Heart right ventricle (tissue), 16 donors: ENCODE measurements around the gene CACNA2D2. TPM values are rescaled to one million over a fixed set of nuclear protein-coding genes. Genes with fewer than 3 reads are reported as not detected.

Source experiments
- ATAC-seq, 8 donors: fragments of 200-7000 bp; cut with Tn5 transposase; one replicate each; pipeline ENCODE4 v1.9.1; 2020; ENCODE audit warnings: mild to moderate bottlenecking in 8 of 8, moderate library complexity in 8 of 8, moderate number of reproducible peaks in 1 of 8
- DNase-seq, 2 donors: peaks; one replicate each; pipeline ENCODE4 v3.0.0-alpha.2; 2020
- H3K27ac ChIP-seq, 10 donors: fragments of 200-600 bp; sonication (generic) in 2 of 10; one replicate each; pipeline versions ENCODE4 v1.5.0 to v1.8.0; 2020 to 2022; ENCODE audit warnings: mild to moderate bottlenecking in 3 of 10
- H3K27me3 ChIP-seq, 7 donors: fragments of 200-600 bp; one replicate each; pipeline ENCODE4 v1.8.0; 2021 to 2022; ENCODE audit warnings: mild to moderate bottlenecking in 2 of 7
- H3K36me3 ChIP-seq, 9 donors: fragments of 200-600 bp; sonication (generic) in 1 of 9; one replicate each; pipeline versions ENCODE4 v1.5.0 to v1.8.0; 2020 to 2022; ENCODE audit warnings: mild to moderate bottlenecking in 2 of 9
- H3K4me1 ChIP-seq, 9 donors: fragments of 200-600 bp; sonication (generic) in 1 of 9; one replicate each; pipeline versions ENCODE4 v1.5.0 to v1.8.0; 2020 to 2022; ENCODE audit warnings: mild to moderate bottlenecking in 4 of 9
- H3K4me3 ChIP-seq, 10 donors: fragments of 200-600 bp; sonication (generic) in 2 of 10; one replicate each; pipeline versions ENCODE4 v1.5.0 to v1.8.0; 2020 to 2022; ENCODE audit warnings: mild to moderate bottlenecking in 7 of 10, moderate library complexity in 2 of 10
- H3K9me3 ChIP-seq, 11 donors: fragments of 200-600 bp in 10 of 11; sonication (generic) in 2 of 11; one replicate each; pipeline versions ENCODE4 v1.5.0 to v1.8.0; 2013 to 2022; ENCODE audit warnings: mild to moderate bottlenecking in 2 of 11, control low read depth in 1 of 11, moderate library complexity in 1 of 11
- CTCF ChIP-seq, 9 donors: fragments of 200-600 bp; sonication (generic) in 2 of 9; IDR thresholded peaks; one replicate each; pipeline versions ENCODE4 v1.5.0 to v1.8.0; 2021 to 2022; ENCODE audit warnings: antibody characterized with exemption in 9 of 9, mild to moderate bottlenecking in 5 of 9, moderate library complexity in 1 of 9
- WGBS, 2 donors: extraction: QIAGEN DNeasy Blood & Tissue Kit; methylation state at CpG; one replicate each; pipeline ENCODE4 v1.1.7; 2013; ENCODE audit warnings: inconsistent platforms in 1 of 2; 5-methylcytosine and 5-hydroxymethylcytosine counted together
- intact Hi-C, 10 donors: fragments of 100-400 bp; cut with DNase I; formaldehyde crosslinking; loops; one replicate each; pipeline versions ENCODE4 v1.11.1 to v1.14.2; 2022
- polyA plus RNA-seq, 2 donors: library from polyadenylated mRNA; stranded (reverse); fragments of 200-250 nt; gene quantifications; one replicate each; pipeline ENCODE4 v1.2.3, GENCODE V29; 2013
- total RNA-seq, 10 donors: library from RNA; stranded (reverse); fragmentation: NEBNext Ultra II Directional in 3 of 10; extraction: Animal tissue kit (Norgen Biotek cat#: 25700) in 3 of 10; gene quantifications; one replicate each; pipeline versions ENCODE4 v1.2.1 to v1.2.4, GENCODE V29; 2021 to 2023
- donor health status: Arrhythmogenic right ventricular cardiomyopathy.
- donor health status: ischemic (EF 13 %, LVEDD 7.1; RV severe dilation, severe dysfunction).
- donor health status: healthy with polysubstance abuse.
- donor health status: DM: no; HTN: yes; CAD: no.
- donor health status: DM: no; HTN: no; CAD: no.
- donor health status: ischemic (EF 25% LVEDD 6.9; RV normal size, moderate dysfunction).
- donor health status: ischemic (EF 25% LVEDD 5.7; RV mildly dilated, moderate dysfunction).
- donor health status: healthy.
- donor health status: DM: yes; HTN: yes; CAD: no.
- donor health status: Ischemic cardiomyopathy.
- donor health status: ischemic (EF 35%, LVEDD 5.7; RV mildly dilated, moderate dysfunction).
- donor health status: nonischemic (EF 11% LVEDD 7.7; RV severe dilation, severe dysfunction).
- donor health status: DM: yes; HTN: yes; CAD: no.
- donor health status: PGD.
- donor health status: ischemic (EF 29% LVEDD 5.4; RV normal size, mild dysfunction).
- donor health status: nonischemic (EF 23%, LVEDD 6.1; RV moderate dilation, normal function).

CACNA2D2 gene
- total and polyA plus RNA-seq, 12 donors, result 0.42 to 3.9 (median 2.4) TPM

GRCh38 chr3:50422153-50422552, 81.3 kb downstream of the CACNA2D2 start:
- no peaks in the 10 kb centered on the region for H3K36me3 ChIP-seq
- no peaks in the 10 kb centered on the region for H3K4me1 ChIP-seq
- no peak overlapping the region for H3K4me3 ChIP-seq
- intact Hi-C loops, result no loop called here
- no peak for TF ChIP-seq CTCF (IDR thresholded peaks at IDR 0.05)
- no peaks in the 10 kb centered on the region for H3K27me3 ChIP-seq
- DNase-seq (no peak), ATAC-seq (no peak)
- 80 to 81% methylated on average over 1 of the region's 1 CpG for WGBS, 2 donors
- no peaks in the 10 kb centered on the region for H3K9me3 ChIP-seq
- H3K27ac ChIP-seq, result no peak overlapping the region

- H3K9me3 ChIP-seq, result no peaks in the 10 kb centered on the region
- no peaks in the 10 kb centered on the region for H3K4me1 ChIP-seq
- no peak overlapping the region for H3K27ac ChIP-seq
- ATAC-seq (no peak), DNase-seq (no peak)
- H3K36me3 ChIP-seq, result no peaks in the 10 kb centered on the region
- intact Hi-C loops, result no loop called here
- no peaks in the 10 kb centered on the region for H3K27me3 ChIP-seq
- TF ChIP-seq CTCF (IDR thresholded peaks at IDR 0.05), result no peak
- no peak overlapping the region for H3K4me3 ChIP-seq
- 90 to 92% methylated on average over 18 of the region's 18 CpGs for WGBS, 2 donors
Measured at GRCh38 chr3:50419595-50420370, 83.7 kb downstream of the CACNA2D2 start.

- ATAC-seq (no peak), DNase-seq (no peak)
- Histone ChIP-seq H3K36me3 (no peaks in the 10 kb centered on the region), H3K4me1 (no peaks in the 10 kb centered on the region), H3K4me3 (no peak overlapping the region), H3K27ac (no peak overlapping the region), H3K27me3 (no peaks in the 10 kb centered on the region), H3K9me3 (no peaks in the 10 kb centered on the region)
- WGBS, 2 donors, result 76 to 80% methylated on average over 4 of the region's 4 CpGs
- intact Hi-C loops, result no loop called here
- TF ChIP-seq CTCF (IDR thresholded peaks at IDR 0.05), result no peak
Measured at GRCh38 chr3:50418850-50419249, 84.6 kb downstream of the CACNA2D2 start.

- DNase-seq, result no peak
- Histone ChIP-seq H3K4me3 (no peak overlapping the region), H3K9me3 (no peaks in the 10 kb centered on the region), H3K4me1 (no peaks in the 10 kb centered on the region), H3K27ac (no peak overlapping the region), H3K27me3 (no peaks in the 10 kb centered on the region), H3K36me3 (no peaks in the 10 kb centered on the region)
- WGBS, 2 donors, result 73 to 74% methylated on average over 4 of the region's 4 CpGs
- intact Hi-C loops, result no loop called here
- TF ChIP-seq CTCF (IDR thresholded peaks at IDR 0.05), result no peak
- ATAC-seq, result no peak
Measured at GRCh38 chr3:50417637-50418033, 85.8 kb downstream of the CACNA2D2 start.
